Smooth muscle cell (in vitro differentiated cells): ENCODE data around the gene CISTR. TPM values are rescaled to one million over a fixed set of nuclear protein-coding genes. Genes with fewer than 3 reads are reported as not detected.

ENCODE experiments used
- DNase-seq: peaks from one replicate; lab custom pipeline; 2025; ENCODE audit not compliant: unreplicated experiment; lab: John Stamatoyannopoulos, UW
- H2AFZ ChIP-seq: fragments of 200-600 bp; sonication (generic); 2 replicates; pipeline ENCODE4 v1.6.0; 2016; ENCODE audit warnings: antibody characterized with exemption, low read depth, mild to moderate bottlenecking
- H3F3A ChIP-seq: fragments of 200-600 bp; sonication (generic); 2 replicates; pipeline ENCODE4 v1.6.0; 2017; ENCODE audit warnings: antibody characterized with exemption, low read depth
- H3K27ac ChIP-seq: fragments of 200-600 bp; sonication (generic); 2 replicates; pipeline ENCODE4 v1.5.1; 2016; ENCODE audit warnings: low read depth, mild to moderate bottlenecking
- H3K27me3 ChIP-seq: fragments of 200-600 bp; sonication (generic); 2 replicates; pipeline ENCODE4 v1.6.1; 2016; ENCODE audit warnings: low read depth, mild to moderate bottlenecking
- H3K36me3 ChIP-seq: fragments of 200-600 bp; sonication (generic); 2 replicates; pipeline ENCODE4 v1.5.1; 2016; ENCODE audit warnings: low read depth
- H3K4me1 ChIP-seq: fragments of 200-600 bp; sonication (generic); 2 replicates; pipeline ENCODE4 v1.5.1; 2016; ENCODE audit warnings: low read depth
- H3K4me2 ChIP-seq: fragments of 200-600 bp; sonication (generic); 2 replicates; pipeline ENCODE4 v1.6.0; 2016; ENCODE audit warnings: mild to moderate bottlenecking
- H3K4me3 ChIP-seq: fragments of 200-600 bp; sonication (generic); 2 replicates; pipeline ENCODE4 v1.5.1; 2016; ENCODE audit warnings: mild to moderate bottlenecking
- H3K79me2 ChIP-seq: fragments of 200-600 bp; sonication (generic); 2 replicates; pipeline ENCODE4 v1.6.0; 2016; ENCODE audit warnings: low read depth, mild to moderate bottlenecking
- H3K9ac ChIP-seq: fragments of 200-600 bp; sonication (generic); 2 replicates; pipeline ENCODE4 v1.6.0; 2016; ENCODE audit warnings: low read depth
- H3K9me3 ChIP-seq: fragments of 200-600 bp; sonication (generic); replicated peaks from 2 replicates; pipeline ENCODE4 v1.5.1; 2016; ENCODE audit warnings: low read depth
- H4K20me1 ChIP-seq: fragments of 200-600 bp; sonication (generic); 2 replicates; pipeline ENCODE4 v1.6.0; 2016; ENCODE audit warnings: low read depth
- CTCF ChIP-seq: fragments of 200-600 bp; sonication (generic); IDR thresholded peaks from 2 replicates; pipeline ENCODE4 v1.5.1; 2017; ENCODE audit warnings: borderline replicate concordance, mild to moderate bottlenecking, antibody characterized with exemption; ENCODE audit not compliant: insufficient read depth, poor library complexity, severe bottlenecking
- WGBS: methylation state at CpG from one replicate; pipeline ENCODE4 v1.1.7; 2016; ENCODE audit warnings: low lambda C conversion rate; 5-methylcytosine and 5-hydroxymethylcytosine counted together
- polyA plus RNA-seq: library from polyadenylated mRNA; unstranded; fragments of >200 nt; fragmentation: Nextera tagmentation; extraction: Ambion mirVana; gene quantifications from 2 replicates; pipeline ENCODE4 v1.2.1, GENCODE V29; 2016
- total RNA-seq: library from RNA; depleted of rRNA; stranded (reverse); fragments of >200 nt; gene quantifications from 2 replicates; pipeline ENCODE4 v1.2.3, GENCODE V29; 2014

The CISTR gene
- total and polyA plus RNA-seq, 2 experiments from 2014 or later: not detected

- Histone ChIP-seq H3K27me3 (peaks cover 80% of the 10 kb centered on the region), H3K79me2 (no peaks in the 10 kb centered on the region), H3K36me3 (no peaks in the 10 kb centered on the region), H3K27ac (no peak overlapping the region), H3K4me2 (no peak overlapping the region), H4K20me1 (no peaks in the 10 kb centered on the region), H3K9ac (no peak overlapping the region), H3K4me3 (no peak overlapping the region), H3F3A (no peaks in the 10 kb centered on the region), H3K4me1 (no peaks in the 10 kb centered on the region), H3K9me3 (no peaks in the 10 kb centered on the region), H2AFZ (no peak overlapping the region)
- TF ChIP-seq CTCF: no peak
- no peak for DNase-seq
- 66% methylated on average over 2 of the region's 2 CpGs for WGBS
These were observed 41.4 kb upstream of the CISTR start for GRCh38 chr12:53793221-53793620.

GRCh38 chr12:53791735-53792326, 40.1 kb upstream of the CISTR start:
- Histone ChIP-seq H3K9me3 (no peaks in the 10 kb centered on the region), H3K4me3 (no peak overlapping the region), H3F3A (no peaks in the 10 kb centered on the region), H3K9ac (no peak overlapping the region), H3K79me2 (no peaks in the 10 kb centered on the region), H3K36me3 (no peaks in the 10 kb centered on the region), H4K20me1 (no peaks in the 10 kb centered on the region), H3K27ac (no peak overlapping the region), H3K4me1 (no peaks in the 10 kb centered on the region), H2AFZ (no peak overlapping the region), H3K27me3 (peaks cover 74% of the 10 kb centered on the region), H3K4me2 (no peak overlapping the region)
- no peak for DNase-seq
- 9% methylated on average over 1 of the region's 1 CpG for WGBS
- TF ChIP-seq CTCF: peak; percentile 60

DNA sequence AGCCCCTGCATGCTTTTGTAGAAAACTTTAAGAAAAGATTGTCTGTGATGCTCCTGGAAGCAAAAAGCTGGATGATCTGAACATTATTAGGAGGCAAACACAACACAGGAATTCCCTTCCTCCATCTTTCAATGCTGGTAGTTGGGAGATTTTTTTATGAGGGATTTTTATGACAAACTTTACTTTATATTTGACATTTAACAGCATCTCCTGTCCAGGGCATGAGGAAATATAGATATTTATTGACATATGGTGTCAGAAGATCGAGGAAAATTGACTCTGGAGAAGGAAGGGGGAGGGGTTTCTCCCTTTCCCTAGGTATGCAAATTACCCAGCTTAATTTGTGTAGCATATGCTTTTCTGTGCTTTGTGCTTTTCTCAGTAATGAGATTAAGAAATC, 37.8 kb upstream of the CISTR start:
- Histone ChIP-seq H2AFZ (no peak overlapping the region), H3K36me3 (no peaks in the 10 kb centered on the region), H3K9ac (no peak overlapping the region), H3K79me2 (no peaks in the 10 kb centered on the region), H3K9me3 (no peaks in the 10 kb centered on the region), H3K4me2 (no peak overlapping the region), H3K27ac (no peak overlapping the region), H3K4me1 (no peaks in the 10 kb centered on the region), H3K4me3 (no peak overlapping the region), H4K20me1 (no peaks in the 10 kb centered on the region), H3K27me3 (peaks cover 73% of the 10 kb centered on the region), H3F3A (no peaks in the 10 kb centered on the region)
- no peak for TF ChIP-seq CTCF
- WGBS: 75% methylated on average over 1 of the region's 1 CpG
- DNase-seq: no peak

GRCh38 chr12:53788892-53789291, 37.1 kb upstream of the CISTR start:
- no peak overlapping the region for H3K9ac ChIP-seq
- no peaks in the 10 kb centered on the region for H3K9me3 ChIP-seq
- H4K20me1 ChIP-seq: no peaks in the 10 kb centered on the region
- WGBS: 87% methylated on average over 1 of the region's 1 CpG
- H3F3A ChIP-seq: no peaks in the 10 kb centered on the region
- H3K4me3 ChIP-seq: no peak overlapping the region
- peaks cover 73% of the 10 kb centered on the region for H3K27me3 ChIP-seq
- no peak overlapping the region for H3K27ac ChIP-seq
- H3K79me2 ChIP-seq: no peaks in the 10 kb centered on the region
- H3K36me3 ChIP-seq: no peaks in the 10 kb centered on the region
- H2AFZ ChIP-seq: no peak overlapping the region
- H3K4me2 ChIP-seq: no peak overlapping the region
- no peak for TF ChIP-seq CTCF
- DNase-seq: no peak
- no peaks in the 10 kb centered on the region for H3K4me1 ChIP-seq
